ENCODE measurements around the gene ADARB2.

GRCh38 chr10:1316121-1316808 lies 421.1 kb downstream of the ADARB2 start:
- TF ChIP-seq CTCF (tag by site-specific recombination; IDR thresholded peaks at IDR 0.05) (no peak), TCF7L2 (IDR thresholded peaks at IDR 0.05; ENCODE audit: borderline replicate concordance, low read depth, low read length) (no peak), KLF16 (tag by site-specific recombination; IDR thresholded peaks at IDR 0.05) (no peak), ZNF114 (tag by site-specific recombination; IDR thresholded peaks at IDR 0.05) (no peak), HOXA7 (CRISPR knock-in tag; IDR thresholded peaks at IDR 0.05; ENCODE audit: borderline replicate concordance) (no peak), ZNF148 (tag by site-specific recombination; IDR thresholded peaks at IDR 0.05; ENCODE audit: borderline replicate concordance) (no peak), ZNF132 (tag by site-specific recombination; IDR thresholded peaks at IDR 0.05; ENCODE audit: borderline replicate concordance) (no peak), ZBTB11 (tag by site-specific recombination; conservative IDR thresholded peaks at IDR 0.05; ENCODE audit: low read depth) (no peak), ZNF335 (tag by site-specific recombination; conservative IDR thresholded peaks at IDR 0.05) (no peak), ATF2 (tag by site-specific recombination; IDR thresholded peaks at IDR 0.05; ENCODE audit: low read depth) (no peak), ZBTB1 (tag by site-specific recombination; IDR thresholded peaks at IDR 0.05) (no peak)
